HG03159 (cell line): Measurements from ENCODE around the gene IL26.

ENCODE experiments used
- ATAC-seq: cut with Tn5 transposase; IDR thresholded peaks from one replicate; pipeline ENCODE4 v1.9.1; 2021; ENCODE audit warnings: mild to moderate bottlenecking, moderate library complexity; ENCODE audit not compliant: unreplicated experiment

Gene IL26

GRCh38 chr12:68225576-68226476, at the start of gene IL26:
TSS of gene IL26 (minus strand) at chr12:68225810. CDS start at chr12:68225756, 54 bp downstream.
- ATAC-seq = no peak

- no peak for ATAC-seq
Observed at GRCh38 chr12:68272732-68273131, 47.1 kb upstream of the IL26 start.

- ATAC-seq = no peak
Observed at GRCh38 chr12:68271346-68271745, 45.7 kb upstream of the IL26 start.

- ATAC-seq = no peak
Observed at GRCh38 chr12:68270358-68270757, 44.7 kb upstream of the IL26 start.

- ATAC-seq = no peak
Observed at GRCh38 chr12:68269779-68270178, 44.2 kb upstream of the IL26 start.

- no peak for ATAC-seq
Observed at GRCh38 chr12:68268967-68269366, 43.4 kb upstream of the IL26 start.

- ATAC-seq = no peak
Observed at GRCh38 chr12:68267892-68268396, 42.3 kb upstream of the IL26 start.

GRCh38 chr12:68264857-68265256, 39.2 kb upstream of the IL26 start:
- ATAC-seq = no peak

- ATAC-seq = no peak
Observed at GRCh38 chr12:68264158-68264855, 38.7 kb upstream of the IL26 start.

GRCh38 chr12:68263366-68263765, 37.8 kb upstream of the IL26 start:
- ATAC-seq = no peak

GRCh38 chr12:68261896-68262295, 36.3 kb upstream of the IL26 start:
- no peak for ATAC-seq

GRCh38 chr12:68260153-68260552, 34.5 kb upstream of the IL26 start:
- ATAC-seq = no peak

GRCh38 chr12:68259318-68259940, 33.8 kb upstream of the IL26 start:
- no peak for ATAC-seq

GRCh38 chr12:68253504-68253903, 27.9 kb upstream of the IL26 start, which contains the start of gene IL22:
TSS of gene IL22 (minus strand) at chr12:68253604. CDS start at chr12:68253448, 156 bp downstream.
- ATAC-seq = no peak

GRCh38 chr12:68252077-68252476, 26.5 kb upstream of the IL26 start:
- ATAC-seq = no peak

- no peak for ATAC-seq
Observed at GRCh38 chr12:68250454-68250853, 24.8 kb upstream of the IL26 start.

GRCh38 chr12:68247785-68248184, 22.2 kb upstream of the IL26 start:
- no peak for ATAC-seq

GRCh38 chr12:68246350-68246749, 20.7 kb upstream of the IL26 start:
- ATAC-seq = no peak

- no peak for ATAC-seq
Observed at GRCh38 chr12:68245180-68246021, 19.8 kb upstream of the IL26 start.

- ATAC-seq = no peak
Observed at GRCh38 chr12:68242777-68243176, 17.2 kb upstream of the IL26 start.
